ENCODE data around the gene ANKRD42.
"Not testable (repeated sequence)": the region's sequence is repeated elsewhere in the genome, so short reads cannot be mapped to it uniquely, and the experiment has no call there.

The ANKRD42 gene

GRCh38 chr11:83265331-83265730 is 71.8 kb downstream of the ANKRD42 start:
- TF ChIP-seq CTCF (IDR thresholded peaks at IDR 0.05) = no peak
- DNase-seq = no peak
- Mint-ChIP-seq H3K36me3 (ENCODE audit: low read depth) (peaks cover 77% of the 10 kb centered on the region), H3K4me3 (no peak overlapping the region), H3K27ac (no peak overlapping the region), H3K4me1 (peaks cover 7% of the 10 kb centered on the region), H3K27me3 (ENCODE audit: low read depth, poor library complexity) (peaks cover 5% of the 10 kb centered on the region), H3K9me3 (peaks cover 6% of the 10 kb centered on the region)

- not testable (repeated sequence) for H3K27ac Mint-ChIP-seq; H3K4me3 Mint-ChIP-seq; H3K27me3 Mint-ChIP-seq (ENCODE audit: low read depth, poor library complexity); DNase-seq; H3K4me1 Mint-ChIP-seq
- H3K36me3 Mint-ChIP-seq (ENCODE audit: low read depth) = peaks cover 92% of the 10 kb centered on the region
- H3K9me3 Mint-ChIP-seq = peaks cover 28% of the 10 kb centered on the region
Observed at GRCh38 chr11:83269080-83269479, 75.6 kb downstream of the ANKRD42 start.

- Mint-ChIP-seq H3K9me3 (peaks cover 28% of the 10 kb centered on the region), H3K36me3 (ENCODE audit: low read depth) (peaks cover 77% of the 10 kb centered on the region)
- DNase-seq; H3K4me3 Mint-ChIP-seq; H3K4me1 Mint-ChIP-seq; H3K27ac Mint-ChIP-seq; H3K27me3 Mint-ChIP-seq (ENCODE audit: low read depth, poor library complexity): not testable (repeated sequence)
Observed at GRCh38 chr11:83271734-83272133, 78.2 kb downstream of the ANKRD42 start.

- H3K27me3 Mint-ChIP-seq (ENCODE audit: low read depth, poor library complexity) = peaks cover 5% of the 10 kb centered on the region
- DNase-seq = no peak
Observed at GRCh38 chr11:83272627-83273026, 79.1 kb downstream of the ANKRD42 start.

GRCh38 chr11:83275888-83276641 is 82.6 kb downstream of the ANKRD42 start:
- Mint-ChIP-seq H3K9me3 (peaks cover 15% of the 10 kb centered on the region), H3K4me3 (no peak overlapping the region), H3K36me3 (ENCODE audit: low read depth) (peaks cover 69% of the 10 kb centered on the region), H3K27ac (no peak overlapping the region), H3K4me1 (peaks cover under 1% of the 10 kb centered on the region), H3K27me3 (ENCODE audit: low read depth, poor library complexity) (no peaks in the 10 kb centered on the region)
- no peak for TF ChIP-seq CTCF (IDR thresholded peaks at IDR 0.05)
- no peak for DNase-seq

More at GRCh38 chr11:83272627-83273026, 79.1 kb downstream of the ANKRD42 start:
- no peak for TF ChIP-seq CTCF (IDR thresholded peaks at IDR 0.05)
- Mint-ChIP-seq H3K9me3 (peaks cover 28% of the 10 kb centered on the region), H3K36me3 (ENCODE audit: low read depth) (peaks cover 72% of the 10 kb centered on the region), H3K27ac (no peak overlapping the region), H3K4me3 (no peak overlapping the region), H3K4me1 (peaks cover 7% of the 10 kb centered on the region)

GRCh38 chr11:83278351-83278750 is 84.8 kb downstream of the ANKRD42 start:
- Mint-ChIP-seq H3K9me3 (no peaks in the 10 kb centered on the region), H3K36me3 (ENCODE audit: low read depth) (peaks cover 50% of the 10 kb centered on the region), H3K27me3 (ENCODE audit: low read depth, poor library complexity) (no peaks in the 10 kb centered on the region), H3K4me3 (no peak overlapping the region), H3K4me1 (peaks cover 17% of the 10 kb centered on the region), H3K27ac (no peak overlapping the region)
- TF ChIP-seq CTCF (IDR thresholded peaks at IDR 0.05) = no peak
- no peak for DNase-seq

GRCh38 chr11:83280256-83280655 is 86.7 kb downstream of the ANKRD42 start:
- no peak overlapping the region for H3K27ac Mint-ChIP-seq
- no peak overlapping the region for H3K4me3 Mint-ChIP-seq
- DNase-seq = no peak
- no peaks in the 10 kb centered on the region for H3K9me3 Mint-ChIP-seq
- TF ChIP-seq CTCF (IDR thresholded peaks at IDR 0.05) = no peak
- H3K4me1 Mint-ChIP-seq = peaks cover 33% of the 10 kb centered on the region
- H3K36me3 Mint-ChIP-seq (ENCODE audit: low read depth) = peaks cover 38% of the 10 kb centered on the region
- no peaks in the 10 kb centered on the region for H3K27me3 Mint-ChIP-seq (ENCODE audit: low read depth, poor library complexity)
